Activated T-cell treated with anti-CD3 and anti-CD28 coated beads for 24 hours (primary cell): ENCODE data around the gene FNDC3B.

Source experiments
- DNase-seq: peaks from one replicate; pipeline ENCODE4 v3.0.0-alpha.2; 2020; ENCODE audit warnings: low read depth

The FNDC3B gene

GRCh38 chr3:172094621-172095557 lies 55.5 kb downstream of the FNDC3B start:
- DNase-seq: no peak

- DNase-seq: no peak
Measured at GRCh38 chr3:172096881-172097420, 57.6 kb downstream of the FNDC3B start.

GRCh38 chr3:172097585-172097984 lies 58.2 kb downstream of the FNDC3B start:
- DNase-seq: no peak

GRCh38 chr3:172098698-172099494 lies 59.5 kb downstream of the FNDC3B start:
- no peak for DNase-seq

DNA sequence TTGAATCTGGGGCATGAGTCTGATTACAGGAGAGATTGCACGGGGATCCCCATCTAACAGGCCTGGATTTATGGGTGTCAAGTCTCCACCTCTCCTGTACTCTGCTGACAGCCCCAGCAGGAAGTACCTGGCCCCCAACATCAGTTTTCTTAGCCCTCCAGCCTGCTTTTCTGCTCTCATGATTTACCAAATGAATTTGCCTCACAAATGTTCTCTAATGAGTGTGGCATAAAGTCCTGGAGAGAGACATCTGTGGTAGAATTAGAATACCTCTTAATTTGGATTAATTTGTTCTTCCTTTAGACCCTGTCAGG lies 60.1 kb downstream of the FNDC3B start:
- no peak for DNase-seq

DNA sequence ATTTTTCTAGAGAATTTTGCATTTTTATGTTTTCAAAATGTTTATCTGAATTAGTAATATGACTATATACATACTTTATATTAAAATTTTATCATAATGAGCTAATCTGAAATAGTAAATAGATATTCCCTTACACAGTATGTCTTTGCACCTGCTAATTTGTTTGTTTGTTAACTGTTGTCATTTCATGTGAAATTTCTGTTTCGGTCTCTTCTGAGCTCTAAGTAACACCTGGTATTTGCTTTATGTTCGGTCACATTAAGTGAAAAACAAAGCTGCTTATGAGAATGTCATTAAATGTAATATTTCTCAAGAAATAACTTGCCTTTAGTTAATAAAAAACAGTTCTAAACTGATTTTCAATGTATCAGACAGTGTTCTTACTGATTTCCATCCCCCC lies 61.1 kb downstream of the FNDC3B start:
- DNase-seq: no peak

- DNase-seq: no peak
Measured at GRCh38 chr3:172101107-172101506, 61.7 kb downstream of the FNDC3B start.

- no peak for DNase-seq
Measured at GRCh38 chr3:172102123-172102882, 62.9 kb downstream of the FNDC3B start.

DNA sequence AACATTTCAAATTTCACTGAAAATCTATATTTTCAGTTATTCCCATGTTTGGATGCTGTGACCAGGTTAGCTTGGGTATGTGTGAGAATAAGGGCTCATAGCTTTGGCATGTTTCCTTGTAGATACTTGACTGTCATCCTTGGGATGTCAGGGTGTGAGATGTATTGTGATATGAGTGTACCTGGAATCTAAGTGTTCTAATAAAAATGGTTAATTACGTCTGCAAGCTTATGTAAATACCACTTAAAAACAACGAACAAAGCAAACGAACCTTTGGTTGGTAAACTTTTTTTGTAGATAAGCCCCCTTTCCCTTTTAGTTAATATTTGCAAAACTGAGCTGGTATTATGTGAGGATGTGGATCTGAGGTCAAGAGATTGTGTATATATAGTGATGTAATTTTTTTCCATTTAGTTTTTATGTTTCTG lies 63.5 kb downstream of the FNDC3B start:
- DNase-seq: no peak

- DNase-seq: no peak
Measured at GRCh38 chr3:172103724-172104123, 64.3 kb downstream of the FNDC3B start.

GRCh38 chr3:172104471-172105072 lies 65.2 kb downstream of the FNDC3B start:
- DNase-seq: no peak

DNA sequence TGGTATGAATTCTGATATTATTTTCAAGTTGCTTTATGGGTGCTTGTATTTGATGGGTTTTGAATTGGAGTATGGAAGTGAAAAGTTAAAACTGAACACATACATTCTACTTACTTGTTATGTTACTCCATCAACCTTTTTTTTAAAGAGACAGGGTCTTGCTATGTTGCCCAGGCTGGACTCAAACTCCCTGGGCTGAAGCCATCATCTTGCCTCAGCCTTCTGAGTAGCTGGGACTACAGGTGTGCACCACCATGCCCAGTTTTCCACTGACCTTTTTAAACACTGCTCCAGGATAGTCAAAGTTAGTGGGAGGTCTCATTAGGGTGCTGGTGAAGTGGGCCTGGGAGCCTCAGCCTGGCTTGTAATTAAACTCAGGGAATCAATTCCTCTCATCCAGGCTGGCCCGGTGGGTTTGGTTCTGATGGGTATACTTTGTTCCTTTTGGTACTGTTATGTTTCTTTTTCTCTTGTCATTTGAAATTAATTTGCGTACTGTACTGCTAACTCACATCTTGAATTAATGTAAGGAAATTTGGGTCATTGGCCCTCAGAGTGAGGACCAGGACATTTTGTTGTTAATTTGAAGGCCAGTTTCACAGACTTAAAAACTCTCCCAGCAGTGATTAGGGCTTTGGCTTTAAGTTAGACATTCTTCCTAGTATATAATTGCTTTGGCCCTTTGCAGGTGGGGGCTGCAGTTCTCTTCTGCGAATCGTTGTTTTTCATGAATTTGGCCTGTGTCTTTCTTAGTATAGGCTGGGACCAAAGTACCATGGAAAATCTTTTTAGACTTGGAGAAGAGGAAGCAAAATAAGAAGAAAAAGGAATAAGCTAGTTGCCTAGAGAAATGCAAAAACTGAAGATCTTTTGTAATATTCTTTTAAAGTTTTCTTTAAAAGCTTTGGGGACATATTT lies 66.9 kb downstream of the FNDC3B start:
- no peak for DNase-seq

DNA sequence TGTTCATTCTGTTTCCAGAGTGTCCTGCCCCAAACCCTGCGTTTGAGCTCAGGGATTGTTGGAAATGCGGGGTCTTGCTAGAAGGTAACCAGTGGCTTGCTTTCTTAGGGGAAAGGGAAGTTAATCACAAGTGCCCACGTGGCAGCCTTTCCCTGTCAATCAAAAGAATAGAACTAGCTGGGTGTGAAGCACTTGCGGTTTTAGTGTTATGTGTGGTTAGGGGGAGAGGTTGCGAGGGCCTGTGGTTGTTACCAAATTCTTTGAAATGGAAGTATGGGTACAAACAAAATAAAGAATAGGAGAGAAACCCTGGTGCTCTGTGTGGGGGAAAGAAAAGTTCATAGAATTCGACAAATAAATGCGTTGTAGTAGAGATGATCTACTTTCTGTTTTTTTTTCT lies 67.6 kb downstream of the FNDC3B start:
- peak; percentile 52 for DNase-seq

- peak; percentile 59 for DNase-seq
Measured at GRCh38 chr3:172107403-172107802, 68.0 kb downstream of the FNDC3B start.

DNA sequence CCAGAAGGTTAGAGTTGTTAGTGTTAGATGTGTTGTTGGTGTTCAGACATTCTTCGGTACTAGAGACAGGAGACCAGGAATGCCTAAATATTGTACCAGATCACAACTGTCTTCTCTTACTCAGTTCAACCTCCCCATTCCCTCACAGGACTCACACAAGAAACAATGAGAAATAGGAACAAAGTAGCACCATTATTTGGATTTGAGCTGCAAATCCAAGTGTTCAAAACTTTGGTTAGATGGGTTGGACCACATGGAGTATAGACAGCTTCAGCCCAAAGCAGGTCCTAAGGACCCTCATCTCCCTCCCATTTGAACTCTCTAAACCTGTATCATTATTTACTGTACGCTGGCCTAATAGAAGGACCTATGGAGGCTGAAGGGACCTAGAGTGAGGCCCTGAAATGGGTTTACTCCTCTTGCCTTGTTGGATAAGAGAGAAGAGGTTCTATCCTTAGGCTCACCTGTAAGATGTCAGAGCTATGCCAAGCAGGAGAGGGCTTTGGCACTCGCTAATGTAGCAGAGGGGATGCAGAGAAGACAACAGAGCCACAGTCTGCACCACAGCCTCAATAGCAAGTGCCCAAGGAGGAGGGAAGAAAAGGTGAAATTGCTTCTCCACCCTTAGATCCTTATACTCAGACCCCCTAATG lies 70.9 kb downstream of the FNDC3B start:
- DNase-seq: no peak

DNA sequence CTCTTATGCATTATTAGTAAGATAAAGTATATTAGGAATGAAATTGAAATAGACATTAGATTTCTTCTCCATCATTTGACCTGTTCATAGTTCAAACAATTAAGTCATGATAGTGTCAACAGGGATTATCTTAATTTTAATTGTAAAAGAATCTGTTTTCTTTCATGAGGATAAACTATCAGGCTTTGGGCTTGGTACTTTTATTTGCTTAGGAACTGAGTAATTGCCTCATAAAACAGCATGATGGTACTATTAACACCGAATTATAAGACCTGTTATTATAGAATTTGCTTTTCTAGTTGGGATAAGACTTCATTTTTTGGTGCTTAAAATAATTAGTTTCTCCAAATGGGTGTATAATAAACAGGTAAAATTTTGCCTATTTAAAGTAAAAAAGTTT lies 71.8 kb downstream of the FNDC3B start:
- no peak for DNase-seq

DNA sequence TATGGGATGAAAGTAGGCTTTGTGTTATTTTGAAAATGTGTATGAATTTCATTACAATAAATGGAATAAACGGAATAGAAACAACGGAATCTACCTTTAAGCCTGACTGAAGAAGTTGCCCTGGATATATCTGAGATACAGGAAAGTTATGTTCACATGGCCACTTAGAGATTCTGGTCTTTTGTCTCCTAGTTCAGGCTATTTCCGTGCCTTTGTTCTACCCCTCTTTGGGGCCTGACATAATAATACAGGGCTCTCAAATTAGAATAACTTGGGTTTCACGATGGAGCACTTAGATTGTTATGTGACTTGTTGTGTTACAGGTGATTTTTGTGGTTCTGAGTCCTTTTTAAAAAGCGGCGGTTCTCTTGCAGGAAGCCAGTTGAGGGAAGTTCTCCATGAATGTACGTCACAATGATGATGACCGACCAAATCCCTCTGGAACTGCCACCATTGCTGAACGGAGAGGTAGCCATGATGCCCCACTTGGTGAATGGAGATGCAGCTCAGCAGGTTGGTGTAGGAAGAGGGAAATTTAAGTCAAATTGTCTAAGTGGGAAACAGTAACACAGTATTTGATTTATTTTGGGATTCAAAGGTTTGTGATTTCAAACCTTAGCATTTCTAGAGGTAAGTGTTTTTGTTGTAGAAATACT lies 72.8 kb downstream of the FNDC3B start:
- DNase-seq: no peak

DNA sequence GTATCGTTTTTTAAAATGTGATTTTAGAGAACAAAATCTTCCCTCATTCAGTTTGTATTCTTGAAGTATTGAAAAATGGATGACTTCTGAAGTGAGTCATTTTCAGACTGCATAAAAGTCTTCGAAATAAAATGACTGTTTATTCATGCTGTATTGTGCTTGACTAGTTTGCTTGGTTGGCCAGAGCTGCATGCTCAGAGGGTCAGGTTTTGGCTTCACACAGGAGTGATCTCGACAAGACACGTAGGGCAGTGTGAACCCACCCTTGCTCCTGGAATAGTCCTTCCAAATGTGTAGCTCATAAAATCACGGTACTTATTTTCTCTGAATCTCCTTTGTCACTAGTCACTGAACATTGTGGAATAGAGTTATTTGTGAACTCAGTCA lies 73.3 kb downstream of the FNDC3B start:
- no peak for DNase-seq

DNA sequence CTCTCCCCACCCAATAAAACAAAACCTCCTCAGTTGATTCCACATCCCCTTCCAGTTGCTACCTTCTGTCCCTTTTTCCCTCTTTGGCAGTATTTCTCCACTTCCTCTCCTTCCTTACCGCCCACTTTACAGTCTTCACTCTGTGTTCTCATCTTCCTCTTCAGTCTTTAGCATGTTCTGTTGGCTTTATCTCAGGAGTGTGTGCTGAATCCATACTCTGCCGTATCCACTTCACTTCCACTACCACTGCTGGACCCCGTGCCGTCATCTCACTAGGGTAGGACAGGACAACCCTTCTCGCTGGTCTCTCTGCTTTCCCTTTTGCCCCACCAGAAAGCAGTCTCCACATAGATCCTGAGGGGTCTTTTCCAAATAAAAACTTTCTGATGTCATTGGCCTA lies 74.3 kb downstream of the FNDC3B start:
- no peak for DNase-seq

DNA sequence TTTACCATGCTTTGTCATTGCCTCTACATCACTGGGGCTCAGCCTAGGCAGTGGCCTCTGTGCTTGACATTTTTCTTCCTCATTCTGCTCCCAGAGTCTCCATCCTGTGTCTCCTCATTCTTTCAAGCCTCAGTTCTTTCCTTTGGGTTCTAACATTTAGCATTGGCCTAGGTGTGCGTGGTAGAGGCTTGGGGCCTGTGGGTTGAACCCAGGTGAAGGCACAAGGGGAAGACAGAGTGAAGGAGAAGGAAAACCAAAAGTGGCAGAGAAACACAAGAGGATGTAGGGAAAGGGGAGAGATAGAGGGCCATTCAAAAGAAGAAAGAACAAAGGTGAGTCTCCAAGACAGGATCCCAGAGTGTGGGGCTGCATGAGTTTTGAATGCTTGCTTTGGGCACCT lies 75.7 kb downstream of the FNDC3B start:
- DNase-seq: no peak
